ENCODE results near the gene CSAD. TPM values are rescaled to one million over a fixed set of nuclear protein-coding genes. Genes with fewer than 3 reads are reported as not detected.
"Not testable (repeated sequence)": the region's sequence is repeated elsewhere in the genome, so short reads cannot be mapped to it uniquely, and the experiment has no call there.

CSAD gene
- total and polyA plus RNA-seq, 2 donors, result 7.6 to 61.7 TPM

GRCh38 chr12:53204351-53204750 lies 23.6 kb upstream of the CSAD start:
- Histone ChIP-seq H3K27ac (ENCODE audit: low read depth in 1 of 2, low read length in 1 of 2) (no peak overlapping the region), H3K27me3 (ENCODE audit: control insufficient read depth in 2 of 2, insufficient read depth in 1 of 2, low read length in 1 of 2) (no peaks in the 10 kb centered on the region), H3K9me3 (ENCODE audit: control insufficient read depth in 2 of 2, insufficient read depth in 1 of 2, low read length in 1 of 2) (no peaks in the 10 kb centered on the region), H3K36me3 (ENCODE audit: control insufficient read depth in 2 of 2, insufficient read depth in 2 of 2, low read length in 1 of 2) (no peaks in the 10 kb centered on the region), H3K4me1 (ENCODE audit: control insufficient read depth in 2 of 2, insufficient read depth in 2 of 2, low read length in 2 of 2) (peaks cover 14 to 58% of the 10 kb centered on the region in 2 donors), H3K4me3 (ENCODE audit: low read length in 2 of 2) (no peak overlapping the region)
- WGBS, result 100% methylated on average over 1 of the region's 1 CpG
- DNase-seq (ENCODE audit: low read depth in 6 of 9, low spot score in 9 of 9), result no peak

DNA sequence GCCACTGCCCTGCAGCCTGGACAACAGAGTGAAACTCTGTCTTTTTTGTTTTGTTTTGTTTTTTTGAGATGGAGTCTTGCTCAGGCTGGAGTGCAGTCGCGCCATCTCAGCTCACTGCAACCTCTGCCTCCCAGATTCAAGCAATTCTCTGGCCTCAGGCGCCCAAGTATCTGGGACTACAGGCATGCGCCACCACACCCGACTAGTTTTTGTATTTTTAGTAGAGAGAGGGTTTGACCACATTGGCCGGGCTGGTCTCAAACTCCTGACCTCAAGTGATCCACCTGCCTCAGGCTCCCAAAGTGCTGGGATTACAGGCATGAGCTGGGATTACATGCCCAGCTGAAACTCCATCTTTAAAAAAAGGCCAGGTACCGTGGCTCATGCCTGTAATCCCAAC lies 21.6 kb upstream of the CSAD start:
- H3K27ac ChIP-seq (ENCODE audit: low read depth in 1 of 2, low read length in 1 of 2), result not testable (repeated sequence)

DNA sequence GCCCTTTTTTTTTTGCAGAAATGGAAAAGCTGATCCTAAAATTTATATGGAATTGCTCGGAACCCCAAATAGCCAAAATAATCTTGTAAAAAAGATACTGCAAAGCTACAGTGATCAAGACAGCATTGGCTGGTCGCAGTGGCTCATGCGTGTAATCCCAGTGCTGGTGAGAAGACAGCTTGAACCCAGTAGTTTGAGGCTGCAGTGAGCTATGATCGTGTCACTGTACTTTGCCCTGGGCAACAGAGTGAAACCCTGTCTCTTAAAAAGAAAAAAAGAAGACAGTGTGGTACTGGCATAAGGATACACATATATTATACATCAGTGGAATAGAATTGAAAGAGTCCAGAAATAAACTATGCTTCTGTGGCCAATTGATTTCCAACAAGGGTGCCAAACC lies 20.9 kb upstream of the CSAD start:
- DNase-seq (ENCODE audit: low read depth in 6 of 9, low spot score in 9 of 9), result no peak
- Histone ChIP-seq H3K27ac (ENCODE audit: low read depth in 1 of 2, low read length in 1 of 2) (no peak overlapping the region), H3K36me3 (ENCODE audit: control insufficient read depth in 2 of 2, insufficient read depth in 2 of 2, low read length in 1 of 2) (peaks cover 0 to 4% of the 10 kb centered on the region in 2 donors), H3K4me3 (ENCODE audit: low read length in 2 of 2) (no peak overlapping the region), H3K9me3 (ENCODE audit: control insufficient read depth in 2 of 2, insufficient read depth in 1 of 2, low read length in 1 of 2) (no peaks in the 10 kb centered on the region), H3K27me3 (ENCODE audit: control insufficient read depth in 2 of 2, insufficient read depth in 1 of 2, low read length in 1 of 2) (no peaks in the 10 kb centered on the region), H3K4me1 (ENCODE audit: control insufficient read depth in 2 of 2, insufficient read depth in 2 of 2, low read length in 2 of 2) (peaks cover 8 to 52% of the 10 kb centered on the region in 2 donors)
- 99% methylated on average over 4 of the region's 4 CpGs for WGBS

More for the DNA sequence above, 21.6 kb upstream of the CSAD start:
- not testable (repeated sequence) for H3K9me3 ChIP-seq (ENCODE audit: control insufficient read depth in 2 of 2, insufficient read depth in 1 of 2, low read length in 1 of 2); H3K4me3 ChIP-seq (ENCODE audit: low read length in 2 of 2); H3K36me3 ChIP-seq (ENCODE audit: control insufficient read depth in 2 of 2, insufficient read depth in 2 of 2, low read length in 1 of 2); H3K27me3 ChIP-seq (ENCODE audit: control insufficient read depth in 2 of 2, insufficient read depth in 1 of 2, low read length in 1 of 2); DNase-seq (ENCODE audit: low read depth in 6 of 9, low spot score in 9 of 9)
- H3K4me1 ChIP-seq (ENCODE audit: control insufficient read depth in 2 of 2, insufficient read depth in 2 of 2, low read length in 2 of 2), result peaks cover 11 to 57% of the 10 kb centered on the region in 2 donors
- WGBS, result 95% methylated on average over 7 of the region's 7 CpGs

- Histone ChIP-seq H3K27ac (ENCODE audit: low read depth in 1 of 2, low read length in 1 of 2) (peak overlapping the region in 1 of 2 donors; percentile 54), H3K9me3 (ENCODE audit: control insufficient read depth in 2 of 2, insufficient read depth in 1 of 2, low read length in 1 of 2) (no peaks in the 10 kb centered on the region), H3K27me3 (ENCODE audit: control insufficient read depth in 2 of 2, insufficient read depth in 1 of 2, low read length in 1 of 2) (no peaks in the 10 kb centered on the region), H3K4me1 (ENCODE audit: control insufficient read depth in 2 of 2, insufficient read depth in 2 of 2, low read length in 2 of 2) (peaks cover 8 to 47% of the 10 kb centered on the region in 2 donors), H3K36me3 (ENCODE audit: control insufficient read depth in 2 of 2, insufficient read depth in 2 of 2, low read length in 1 of 2) (peaks cover 0 to 7% of the 10 kb centered on the region in 2 donors), H3K4me3 (ENCODE audit: low read length in 2 of 2) (no peak overlapping the region)
- 69% methylated on average over 1 of the region's 1 CpG for WGBS
- DNase-seq (ENCODE audit: low read depth in 6 of 9, low spot score in 9 of 9), result no peak
Measured at GRCh38 chr12:53201177-53201541, 20.4 kb upstream of the CSAD start.

DNA sequence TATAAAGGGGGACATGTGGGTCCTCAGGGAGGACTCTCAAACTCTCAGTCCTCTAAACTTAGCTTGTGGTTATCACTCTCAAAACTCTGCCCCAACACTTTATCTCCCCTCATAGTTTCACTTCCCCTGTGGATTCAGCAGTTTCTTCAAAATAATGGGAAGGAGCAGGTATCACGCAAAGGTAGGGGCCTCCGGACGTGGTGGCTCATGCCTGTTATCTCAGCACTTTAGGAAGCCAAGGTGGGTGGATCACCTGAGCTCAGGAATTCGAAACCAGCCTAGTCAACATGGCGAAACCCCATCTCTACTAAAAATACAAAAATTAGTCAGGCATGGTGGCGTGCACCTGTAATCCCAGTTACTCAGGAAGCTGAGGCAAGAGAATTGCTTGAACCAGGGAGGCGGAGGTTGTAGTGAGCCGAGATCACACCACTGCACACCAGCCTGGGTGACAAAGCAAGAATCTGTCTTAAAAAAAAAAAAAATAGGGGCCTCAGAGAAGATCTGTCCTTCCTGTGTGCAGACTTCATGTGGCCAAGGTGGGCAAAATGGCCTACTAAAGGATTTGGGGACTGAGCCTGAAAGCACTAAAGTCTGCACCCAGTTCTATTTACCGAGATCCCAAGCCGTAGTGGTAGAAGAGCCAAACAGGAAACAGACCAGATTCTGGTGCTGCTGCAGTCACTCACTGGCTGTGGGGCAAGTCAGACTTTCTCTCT lies 19.9 kb upstream of the CSAD start:
- peak in 1 of 9 donors; percentile 55 for DNase-seq (ENCODE audit: low read depth in 6 of 9, low spot score in 9 of 9)
- Histone ChIP-seq H3K36me3 (ENCODE audit: control insufficient read depth in 2 of 2, insufficient read depth in 2 of 2, low read length in 1 of 2) (peaks cover 0 to 7% of the 10 kb centered on the region in 2 donors), H3K4me1 (ENCODE audit: control insufficient read depth in 2 of 2, insufficient read depth in 2 of 2, low read length in 2 of 2) (peaks cover 8 to 42% of the 10 kb centered on the region in 2 donors), H3K27ac (ENCODE audit: low read depth in 1 of 2, low read length in 1 of 2) (peak overlapping the region in 1 of 2 donors; percentile 55), H3K9me3 (ENCODE audit: control insufficient read depth in 2 of 2, insufficient read depth in 1 of 2, low read length in 1 of 2) (no peaks in the 10 kb centered on the region), H3K4me3 (ENCODE audit: low read length in 2 of 2) (no peak overlapping the region), H3K27me3 (ENCODE audit: control insufficient read depth in 2 of 2, insufficient read depth in 1 of 2, low read length in 1 of 2) (no peaks in the 10 kb centered on the region)
- 51% methylated on average over 10 of the region's 10 CpGs for WGBS

DNA sequence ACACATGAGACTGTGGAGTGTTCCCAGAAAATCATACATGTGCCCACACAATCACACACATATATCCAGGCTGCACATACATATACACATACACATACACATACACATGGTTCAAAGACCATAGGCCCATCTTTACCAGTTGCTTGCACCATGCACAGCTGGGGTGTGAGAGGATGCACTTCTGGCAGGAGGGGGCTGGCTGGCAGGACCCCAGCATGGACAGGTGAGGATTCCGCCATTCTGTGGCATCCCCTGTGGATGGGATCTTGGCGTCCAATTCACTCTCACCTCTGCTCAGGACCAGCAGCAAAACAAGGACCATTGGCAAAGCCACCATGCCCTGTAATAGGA lies 19.4 kb upstream of the CSAD start:
- Histone ChIP-seq H3K36me3 (ENCODE audit: control insufficient read depth in 2 of 2, insufficient read depth in 2 of 2, low read length in 1 of 2) (peaks cover 0 to 8% of the 10 kb centered on the region in 2 donors), H3K27ac (ENCODE audit: low read depth in 1 of 2, low read length in 1 of 2) (peak overlapping the region in 1 of 2 donors; percentile 55), H3K27me3 (ENCODE audit: control insufficient read depth in 2 of 2, insufficient read depth in 1 of 2, low read length in 1 of 2) (no peaks in the 10 kb centered on the region), H3K9me3 (ENCODE audit: control insufficient read depth in 2 of 2, insufficient read depth in 1 of 2, low read length in 1 of 2) (no peaks in the 10 kb centered on the region), H3K4me1 (ENCODE audit: control insufficient read depth in 2 of 2, insufficient read depth in 2 of 2, low read length in 2 of 2) (peaks cover 8 to 42% of the 10 kb centered on the region in 2 donors), H3K4me3 (ENCODE audit: low read length in 2 of 2) (no peak overlapping the region)
- 96% methylated on average over 2 of the region's 2 CpGs for WGBS
- no peak for DNase-seq (ENCODE audit: low read depth in 6 of 9, low spot score in 9 of 9)

DNA sequence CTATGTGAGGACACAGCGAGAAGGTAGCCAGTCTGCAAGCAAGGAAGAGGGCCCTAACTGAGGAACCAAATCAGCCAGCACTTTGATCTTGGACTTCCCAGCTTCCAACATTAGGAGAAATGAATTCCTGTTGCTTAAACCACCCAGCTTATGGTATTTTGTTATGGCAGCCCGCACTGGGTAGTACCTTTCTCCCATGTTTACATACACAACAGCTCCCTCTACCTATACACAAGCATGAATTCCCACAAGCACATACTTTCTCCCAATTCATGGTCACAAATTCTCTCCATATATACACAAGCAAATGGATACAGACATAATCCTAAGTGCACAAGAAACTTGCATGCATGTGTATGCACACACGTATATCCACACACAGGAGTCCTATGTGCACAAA lies 19.0 kb upstream of the CSAD start:
- Histone ChIP-seq H3K27ac (ENCODE audit: low read depth in 1 of 2, low read length in 1 of 2) (no peak overlapping the region), H3K36me3 (ENCODE audit: control insufficient read depth in 2 of 2, insufficient read depth in 2 of 2, low read length in 1 of 2) (peaks cover 0 to 8% of the 10 kb centered on the region in 2 donors), H3K9me3 (ENCODE audit: control insufficient read depth in 2 of 2, insufficient read depth in 1 of 2, low read length in 1 of 2) (no peaks in the 10 kb centered on the region), H3K27me3 (ENCODE audit: control insufficient read depth in 2 of 2, insufficient read depth in 1 of 2, low read length in 1 of 2) (no peaks in the 10 kb centered on the region), H3K4me1 (ENCODE audit: control insufficient read depth in 2 of 2, insufficient read depth in 2 of 2, low read length in 2 of 2) (peaks cover 8 to 42% of the 10 kb centered on the region in 2 donors), H3K4me3 (ENCODE audit: low read length in 2 of 2) (no peak overlapping the region)
- WGBS, result 99% methylated on average over 3 of the region's 3 CpGs
- no peak for DNase-seq (ENCODE audit: low read depth in 6 of 9, low spot score in 9 of 9)

DNA sequence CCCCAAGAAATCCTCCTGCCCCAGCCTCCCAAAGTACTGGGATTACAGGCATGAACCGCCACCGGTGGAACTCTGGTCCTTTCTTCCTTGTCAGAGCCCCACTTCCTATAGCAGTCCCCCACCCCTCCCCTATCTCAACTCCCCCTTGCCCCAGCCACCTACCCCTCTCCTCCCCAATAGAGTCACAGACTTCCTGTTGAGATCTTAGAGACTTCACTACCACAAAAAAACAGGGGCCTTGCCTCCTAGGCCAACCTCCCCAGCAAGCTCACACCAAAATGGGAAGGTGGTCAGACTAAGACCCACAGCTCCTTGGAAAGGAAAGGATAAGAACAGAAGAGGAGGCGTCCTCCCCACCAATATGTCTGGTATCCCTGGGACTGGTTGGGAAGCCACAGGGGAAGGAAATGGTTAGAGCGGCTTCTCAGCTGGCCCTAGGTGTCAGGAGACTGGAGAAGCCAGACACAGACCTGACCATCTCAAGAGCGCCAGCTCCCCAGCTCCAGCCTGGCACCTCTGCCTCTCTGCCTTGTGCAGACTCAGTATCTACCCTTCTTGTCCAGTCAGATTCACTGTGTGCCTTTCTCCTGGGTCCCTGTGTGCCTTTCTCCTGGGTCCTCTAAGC lies 17.9 kb upstream of the CSAD start:
- peak overlapping the region; percentile 50 to 62 for H3K27ac ChIP-seq (ENCODE audit: low read depth in 1 of 2, low read length in 1 of 2)
- 30% methylated on average over 5 of the region's 5 CpGs for WGBS
- H3K27me3 ChIP-seq (ENCODE audit: control insufficient read depth in 2 of 2, insufficient read depth in 1 of 2, low read length in 1 of 2), result no peaks in the 10 kb centered on the region
- no peak overlapping the region for H3K4me3 ChIP-seq (ENCODE audit: low read length in 2 of 2)
- peaks cover 8 to 42% of the 10 kb centered on the region in 2 donors for H3K4me1 ChIP-seq (ENCODE audit: control insufficient read depth in 2 of 2, insufficient read depth in 2 of 2, low read length in 2 of 2)
- peak in 2 of 9 donors; percentile 34 to 71 for DNase-seq (ENCODE audit: low read depth in 6 of 9, low spot score in 9 of 9)
- H3K36me3 ChIP-seq (ENCODE audit: control insufficient read depth in 2 of 2, insufficient read depth in 2 of 2, low read length in 1 of 2), result peaks cover 0 to 8% of the 10 kb centered on the region in 2 donors
- no peaks in the 10 kb centered on the region for H3K9me3 ChIP-seq (ENCODE audit: control insufficient read depth in 2 of 2, insufficient read depth in 1 of 2, low read length in 1 of 2)

DNA sequence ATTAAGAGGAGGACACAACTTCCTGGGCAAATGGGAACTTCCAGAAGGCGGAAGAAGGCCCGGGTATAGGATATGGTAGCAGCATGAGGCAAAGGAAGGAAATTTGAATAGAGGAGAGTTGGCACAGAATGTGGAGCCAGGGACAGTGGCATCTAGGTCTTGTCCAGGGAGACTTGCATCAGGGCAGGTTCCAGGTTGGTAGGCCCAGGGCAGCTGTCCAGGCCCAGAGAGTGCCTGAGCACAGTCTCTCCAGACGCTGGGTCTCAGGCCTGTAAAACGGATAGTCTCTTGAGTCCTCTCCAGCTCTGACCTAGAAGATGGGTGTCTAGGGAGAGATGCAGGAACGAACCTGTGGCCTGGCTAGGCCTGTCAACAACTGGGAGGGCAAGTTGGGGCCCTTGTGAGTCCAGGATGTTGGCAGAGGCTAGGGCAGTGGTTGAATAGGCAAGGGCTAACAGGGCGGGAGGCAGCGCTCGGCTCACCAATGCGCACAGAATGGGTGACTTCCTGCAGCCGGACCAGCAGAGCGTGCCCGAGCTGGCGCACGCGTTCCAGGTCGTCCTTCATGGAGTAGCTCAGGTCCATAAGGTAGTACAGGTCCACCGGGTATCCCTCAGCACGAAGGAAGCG lies 16.4 kb upstream of the CSAD start:
- H3K27ac ChIP-seq (ENCODE audit: low read depth in 1 of 2, low read length in 1 of 2), result no peak overlapping the region

More for the DNA sequence above, 16.4 kb upstream of the CSAD start:
- H3K4me1 ChIP-seq (ENCODE audit: control insufficient read depth in 2 of 2, insufficient read depth in 2 of 2, low read length in 2 of 2), result peaks cover 8 to 44% of the 10 kb centered on the region in 2 donors
- DNase-seq (ENCODE audit: low read depth in 6 of 9, low spot score in 9 of 9), result no peak
- H3K4me3 ChIP-seq (ENCODE audit: low read length in 2 of 2), result no peak overlapping the region
- WGBS, result 94% methylated on average over 19 of the region's 19 CpGs
- peaks cover 5 to 16% of the 10 kb centered on the region in 2 donors for H3K36me3 ChIP-seq (ENCODE audit: control insufficient read depth in 2 of 2, insufficient read depth in 2 of 2, low read length in 1 of 2)
- H3K27me3 ChIP-seq (ENCODE audit: control insufficient read depth in 2 of 2, insufficient read depth in 1 of 2, low read length in 1 of 2), result no peaks in the 10 kb centered on the region
- H3K9me3 ChIP-seq (ENCODE audit: control insufficient read depth in 2 of 2, insufficient read depth in 1 of 2, low read length in 1 of 2), result no peaks in the 10 kb centered on the region
